Activated naive CD4-positive, alpha-beta T cell treated with anti-CD3 and anti-CD28 coated beads, Interleukin-2, amount 10 ng/mL, durations not matched to agents 7 days and 5 days (primary cell): ENCODE data around the gene BATF3.

Experiments used
- CTCF ChIA-PET: fragments of 350-600 bp; sonication (Branson Sonifier 250); formaldehyde crosslinking; loops from one replicate; lab custom pipeline; 2021; ENCODE audit warnings: antibody characterized with exemption; lab: Charles Lee
- DNase-seq: peaks from one replicate; pipeline ENCODE4 v3.0.0-alpha.2; 2020
- H3K27ac Mint-ChIP-seq: one replicate; pipeline ENCODE4 v1.8.0; 2021; ENCODE audit warnings: mild to moderate bottlenecking, moderate library complexity, mixed read lengths
- H3K27me3 Mint-ChIP-seq: one replicate; pipeline ENCODE4 v1.8.0; 2021; ENCODE audit warnings: mild to moderate bottlenecking, mixed read lengths
- H3K36me3 Mint-ChIP-seq: one replicate; pipeline ENCODE4 v1.8.0; 2021; ENCODE audit warnings: mixed read lengths
- H3K4me1 Mint-ChIP-seq: one replicate; pipeline ENCODE4 v1.8.0; 2021; ENCODE audit warnings: mixed read lengths
- H3K4me3 Mint-ChIP-seq: one replicate; pipeline ENCODE4 v1.8.0; 2021; ENCODE audit warnings: mild to moderate bottlenecking, moderate library complexity, mixed read lengths
- H3K9me3 Mint-ChIP-seq: one replicate; pipeline ENCODE4 v1.8.0; 2021; ENCODE audit warnings: mixed read lengths

Gene BATF3

GRCh38 chr1:212652609-212653008 is 47.0 kb downstream of the BATF3 start:
- H3K27ac Mint-ChIP-seq, result no peak overlapping the region
- DNase-seq, result no peak

GRCh38 chr1:212651977-212652376 is 47.7 kb downstream of the BATF3 start:
- CTCF ChIA-PET, result interaction anchor here (3.8 kb wide), 1 partner anchor 13 kb away, joined by 15 read pairs; no protein-coding TSS in a partner anchor
- Mint-ChIP-seq H3K4me1 (no peaks in the 10 kb centered on the region), H3K27me3 (peaks cover 32% of the 10 kb centered on the region)

More at GRCh38 chr1:212652609-212653008, 47.0 kb downstream of the BATF3 start:
- Mint-ChIP-seq H3K27me3 (peaks cover 39% of the 10 kb centered on the region), H3K9me3 (no peaks in the 10 kb centered on the region), H3K36me3 (no peaks in the 10 kb centered on the region), H3K4me1 (no peaks in the 10 kb centered on the region), H3K4me3 (no peak overlapping the region)
- CTCF ChIA-PET, result interaction anchor here (3.8 kb wide), 1 partner anchor 13 kb away, joined by 15 read pairs; no protein-coding TSS in a partner anchor

GRCh38 chr1:212651521-212651920 is 48.1 kb downstream of the BATF3 start:
- Mint-ChIP-seq H3K9me3 (no peaks in the 10 kb centered on the region), H3K4me3 (no peak overlapping the region), H3K4me1 (no peaks in the 10 kb centered on the region), H3K27ac (no peak overlapping the region), H3K27me3 (peaks cover 32% of the 10 kb centered on the region), H3K36me3 (no peaks in the 10 kb centered on the region)
- DNase-seq, result no peak
- CTCF ChIA-PET, result interaction anchor here (3.8 kb wide), 1 partner anchor 14 kb away, joined by 15 read pairs; no protein-coding TSS in a partner anchor

More at GRCh38 chr1:212651977-212652376, 47.7 kb downstream of the BATF3 start:
- H3K36me3 Mint-ChIP-seq, result no peaks in the 10 kb centered on the region
- H3K9me3 Mint-ChIP-seq, result no peaks in the 10 kb centered on the region
- H3K4me3 Mint-ChIP-seq, result no peak overlapping the region
- DNase-seq, result no peak
- H3K27ac Mint-ChIP-seq, result no peak overlapping the region

GRCh38 chr1:212650228-212650627 is 49.4 kb downstream of the BATF3 start:
- Mint-ChIP-seq H3K27me3 (peaks cover 30% of the 10 kb centered on the region), H3K9me3 (no peaks in the 10 kb centered on the region), H3K4me1 (no peaks in the 10 kb centered on the region), H3K4me3 (no peak overlapping the region), H3K36me3 (no peaks in the 10 kb centered on the region), H3K27ac (no peak overlapping the region)
- no peak for DNase-seq
- CTCF ChIA-PET, result interaction anchor here (3.8 kb wide), 1 partner anchor 15 kb away, joined by 15 read pairs; no protein-coding TSS in a partner anchor

GRCh38 chr1:212649020-212649419 is 50.6 kb downstream of the BATF3 start:
- Mint-ChIP-seq H3K4me3 (no peak overlapping the region), H3K4me1 (no peaks in the 10 kb centered on the region), H3K27ac (no peak overlapping the region), H3K36me3 (no peaks in the 10 kb centered on the region), H3K9me3 (no peaks in the 10 kb centered on the region), H3K27me3 (peaks cover 31% of the 10 kb centered on the region)
- DNase-seq, result no peak
- CTCF ChIA-PET, result no interaction called here

GRCh38 chr1:212648431-212648830 is 51.2 kb downstream of the BATF3 start:
- Mint-ChIP-seq H3K27me3 (peaks cover 32% of the 10 kb centered on the region), H3K4me3 (no peak overlapping the region), H3K27ac (no peak overlapping the region), H3K4me1 (no peaks in the 10 kb centered on the region), H3K9me3 (no peaks in the 10 kb centered on the region), H3K36me3 (no peaks in the 10 kb centered on the region)
- CTCF ChIA-PET, result no interaction called here
- DNase-seq, result no peak

- H3K4me3 Mint-ChIP-seq, result no peak overlapping the region
- no peaks in the 10 kb centered on the region for H3K4me1 Mint-ChIP-seq
- no peaks in the 10 kb centered on the region for H3K36me3 Mint-ChIP-seq
- H3K27me3 Mint-ChIP-seq, result peaks cover 32% of the 10 kb centered on the region
- no peak overlapping the region for H3K27ac Mint-ChIP-seq
- no peaks in the 10 kb centered on the region for H3K9me3 Mint-ChIP-seq
- DNase-seq, result no peak
- CTCF ChIA-PET, result interaction anchor here (0.9 kb wide), 1 partner anchor 169 kb away, joined by 4 read pairs; no protein-coding TSS in a partner anchor
Measured at GRCh38 chr1:212647004-212647403, 52.6 kb downstream of the BATF3 start.

GRCh38 chr1:212646588-212646987 is 53.1 kb downstream of the BATF3 start:
- Mint-ChIP-seq H3K27ac (no peak overlapping the region), H3K27me3 (peaks cover 32% of the 10 kb centered on the region), H3K36me3 (no peaks in the 10 kb centered on the region), H3K9me3 (no peaks in the 10 kb centered on the region), H3K4me1 (no peaks in the 10 kb centered on the region), H3K4me3 (no peak overlapping the region)
- DNase-seq, result no peak
- CTCF ChIA-PET, result no interaction called here

GRCh38 chr1:212645546-212646543 is 53.8 kb downstream of the BATF3 start:
- no peak overlapping the region for H3K4me3 Mint-ChIP-seq
- no peaks in the 10 kb centered on the region for H3K4me1 Mint-ChIP-seq
- H3K27ac Mint-ChIP-seq, result no peak overlapping the region
- CTCF ChIA-PET, result interaction anchor here (1.4 kb wide), 1 partner anchor 9 kb away, joined by 4 read pairs; no protein-coding TSS in a partner anchor
- peaks cover under 1% of the 10 kb centered on the region for H3K36me3 Mint-ChIP-seq
- peaks cover 32% of the 10 kb centered on the region for H3K27me3 Mint-ChIP-seq
- H3K9me3 Mint-ChIP-seq, result no peaks in the 10 kb centered on the region
- DNase-seq, result no peak

GRCh38 chr1:212644866-212645545 is 54.6 kb downstream of the BATF3 start:
- no peak overlapping the region for H3K27ac Mint-ChIP-seq
- H3K9me3 Mint-ChIP-seq, result peaks cover 4% of the 10 kb centered on the region
- no peaks in the 10 kb centered on the region for H3K4me1 Mint-ChIP-seq
- no peak overlapping the region for H3K4me3 Mint-ChIP-seq
- peaks cover 3% of the 10 kb centered on the region for H3K36me3 Mint-ChIP-seq
- CTCF ChIA-PET, result interaction anchor here (1.4 kb wide), 1 partner anchor 10 kb away, joined by 4 read pairs; no protein-coding TSS in a partner anchor
- H3K27me3 Mint-ChIP-seq, result peaks cover 37% of the 10 kb centered on the region
- no peak for DNase-seq

- H3K4me1 Mint-ChIP-seq, result no peaks in the 10 kb centered on the region
- DNase-seq, result no peak
- no peak overlapping the region for H3K4me3 Mint-ChIP-seq
- H3K9me3 Mint-ChIP-seq, result peaks cover 4% of the 10 kb centered on the region
- H3K27ac Mint-ChIP-seq, result no peak overlapping the region
- peaks cover 3% of the 10 kb centered on the region for H3K36me3 Mint-ChIP-seq
- CTCF ChIA-PET, result interaction anchor here (1.4 kb wide), 1 partner anchor 21 kb away, joined by 7 read pairs; no protein-coding TSS in a partner anchor
- H3K27me3 Mint-ChIP-seq, result peaks cover 49% of the 10 kb centered on the region
Measured at GRCh38 chr1:212643877-212644276, 55.8 kb downstream of the BATF3 start.

- no peak for DNase-seq
- Mint-ChIP-seq H3K36me3 (peaks cover 3% of the 10 kb centered on the region), H3K4me1 (peaks cover 6% of the 10 kb centered on the region), H3K27me3 (peaks cover 60% of the 10 kb centered on the region), H3K9me3 (peaks cover 4% of the 10 kb centered on the region), H3K4me3 (no peak overlapping the region), H3K27ac (no peak overlapping the region)
- CTCF ChIA-PET, result no interaction called here
Measured at GRCh38 chr1:212641956-212642355, 57.7 kb downstream of the BATF3 start.

- DNase-seq, result no peak
- Mint-ChIP-seq H3K36me3 (peaks cover 3% of the 10 kb centered on the region), H3K27ac (no peak overlapping the region), H3K4me1 (peaks cover 22% of the 10 kb centered on the region), H3K9me3 (peaks cover 4% of the 10 kb centered on the region), H3K4me3 (no peak overlapping the region), H3K27me3 (peaks cover 54% of the 10 kb centered on the region)
- CTCF ChIA-PET, result interaction anchor here (0.5 to 1.3 kb wide), 5 partner anchors 10 to 366 kb away, joined by 3 to 4 read pairs (median 3); no protein-coding TSS in a partner anchor
Measured at GRCh38 chr1:212640223-212640878, 59.3 kb downstream of the BATF3 start.
